RCC 7860 (cell line): Measurements from ENCODE around the gene ZNRF1.
"Not testable (repeated sequence)": the region's sequence is repeated elsewhere in the genome, so short reads cannot be mapped to it uniquely, and the experiment has no call there.

ENCODE experiments used
- DNase-seq: peaks from one replicate; pipeline ENCODE4 v3.0.0-alpha.2; 2015; ENCODE audit warnings: low spot score
- FAIRE-seq: peaks from 2 replicates; lab custom pipeline; 2012; peaks lifted over from hg19 to GRCh38; lab: Jason Lieb, UNC

Gene ZNRF1

DNA sequence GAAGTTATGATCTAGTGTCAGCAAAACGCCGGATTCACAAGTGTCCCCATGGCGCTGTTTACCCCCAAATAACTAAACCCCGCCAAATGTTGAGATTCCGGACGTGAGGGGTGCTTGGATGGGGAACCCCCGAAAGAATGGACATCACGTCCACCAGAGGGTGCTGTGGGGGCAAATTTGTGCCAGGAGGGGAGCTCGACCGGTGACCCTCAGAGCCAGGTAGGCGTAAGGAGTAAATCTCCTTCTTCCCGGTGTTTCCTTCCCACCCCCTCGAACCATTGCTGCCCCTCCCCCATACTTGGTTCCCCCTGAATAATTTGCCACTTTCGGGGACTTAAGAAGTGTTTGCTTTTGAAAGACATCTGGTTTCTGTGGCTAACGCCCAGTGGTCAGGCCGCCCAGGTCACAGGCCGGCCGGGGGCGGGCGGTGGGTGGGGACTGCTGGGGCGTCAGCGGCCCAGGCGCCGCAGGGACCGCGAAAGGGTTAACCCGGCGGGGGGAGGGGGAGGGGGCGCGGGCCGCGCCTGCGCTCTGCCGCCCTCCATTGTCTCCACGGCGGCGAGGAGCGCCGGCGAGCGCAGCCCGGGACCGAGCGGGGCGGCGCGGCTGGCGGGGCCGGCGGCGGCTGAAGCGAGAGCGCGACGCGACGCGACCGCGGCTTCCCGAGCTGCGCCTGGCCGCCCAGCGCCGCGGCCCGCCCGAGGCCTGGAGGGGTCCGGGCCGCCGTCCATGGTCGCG lies at the start of gene ZNRF1:
ZNRF1 (plus strand) TSS at position 544 of the 738 bp plus-strand sequence. CDS start 648 bp downstream, outside the sequence.
- DNase-seq, result peak; percentile 56
- no peak for FAIRE-seq

DNA sequence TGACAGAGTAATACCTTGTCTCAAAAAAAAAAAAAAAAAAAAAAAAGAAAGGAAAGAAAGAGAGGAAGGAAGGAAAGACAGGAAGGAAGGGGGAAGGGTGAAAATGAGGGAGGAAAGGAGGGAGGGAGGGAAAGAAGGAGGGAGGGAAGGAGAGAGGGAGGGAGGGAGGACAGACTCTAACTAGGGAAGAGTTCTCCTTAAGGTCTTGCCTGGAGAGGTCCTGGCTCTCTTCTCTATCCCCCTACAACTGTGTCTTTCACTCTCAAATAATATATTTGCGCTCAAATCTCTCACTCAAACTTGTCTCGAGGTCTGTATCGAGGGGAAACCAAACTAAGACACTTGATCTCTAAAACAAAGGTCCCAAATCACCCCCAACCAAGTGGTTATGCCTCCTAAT lies 49.5 kb upstream of the ZNRF1 start:
- FAIRE-seq (no peak), DNase-seq (no peak)

DNA sequence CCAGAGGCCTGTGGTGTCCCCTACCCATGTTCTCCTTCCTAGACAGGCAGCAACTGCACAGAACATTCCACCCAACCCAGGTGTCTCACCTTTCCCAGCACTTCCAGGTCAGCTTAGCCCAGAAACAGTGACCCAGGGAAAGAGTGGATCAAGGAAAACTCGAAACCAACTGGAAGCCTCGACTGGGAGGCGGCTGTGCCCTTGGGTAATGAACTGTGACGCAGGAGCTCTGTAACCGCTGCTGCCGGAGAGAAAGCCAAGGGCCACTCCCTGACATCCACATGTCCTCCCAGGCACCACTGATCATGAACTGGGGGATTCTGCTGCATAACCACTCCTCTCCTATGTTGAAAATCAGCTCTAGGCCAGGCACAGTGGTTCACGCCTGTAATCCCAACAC lies 48.3 kb upstream of the ZNRF1 start:
- no peak for FAIRE-seq

DNA sequence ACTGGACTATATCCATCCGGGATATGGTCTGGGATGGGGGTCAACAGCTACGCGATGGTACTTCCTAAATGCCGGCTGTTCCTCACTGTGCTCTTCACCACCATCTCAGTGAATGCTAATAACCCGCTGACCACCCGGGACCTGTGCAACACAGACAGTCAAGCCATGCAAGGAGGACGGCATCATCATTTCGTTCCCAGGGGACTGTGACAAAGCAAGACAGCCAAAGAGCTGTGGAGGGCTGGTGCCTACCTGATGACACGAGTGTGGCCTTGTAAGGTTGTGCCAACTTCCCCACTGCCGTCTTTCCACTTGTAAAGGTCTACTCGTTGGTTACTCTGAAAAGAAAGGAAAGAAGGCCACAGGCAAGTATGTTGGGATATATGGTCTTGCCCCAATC lies 47.6 kb upstream of the ZNRF1 start:
- DNase-seq (no peak), FAIRE-seq (no peak)

More for the DNA sequence above, 48.3 kb upstream of the ZNRF1 start:
- DNase-seq, result no peak

DNA sequence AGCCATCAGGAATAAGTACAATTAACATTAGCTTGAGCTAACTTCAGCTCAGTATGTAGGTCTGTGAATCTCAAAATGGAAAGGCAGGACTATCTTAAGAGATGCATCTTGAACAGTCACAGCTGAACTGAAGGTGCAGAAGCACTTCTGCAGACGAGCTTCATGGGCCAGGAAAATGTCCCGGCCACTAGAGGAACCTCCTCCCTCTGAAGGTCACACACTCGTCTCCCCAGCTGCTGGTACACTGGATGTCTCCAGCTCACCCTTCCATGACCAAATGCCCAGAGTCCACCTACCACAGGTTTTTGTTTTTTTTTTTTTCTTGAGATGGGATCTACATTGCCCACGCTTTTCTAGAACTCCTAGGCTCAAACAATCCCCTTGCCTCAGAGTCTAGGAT lies 47.1 kb upstream of the ZNRF1 start:
- DNase-seq (no peak), FAIRE-seq (no peak)

DNA sequence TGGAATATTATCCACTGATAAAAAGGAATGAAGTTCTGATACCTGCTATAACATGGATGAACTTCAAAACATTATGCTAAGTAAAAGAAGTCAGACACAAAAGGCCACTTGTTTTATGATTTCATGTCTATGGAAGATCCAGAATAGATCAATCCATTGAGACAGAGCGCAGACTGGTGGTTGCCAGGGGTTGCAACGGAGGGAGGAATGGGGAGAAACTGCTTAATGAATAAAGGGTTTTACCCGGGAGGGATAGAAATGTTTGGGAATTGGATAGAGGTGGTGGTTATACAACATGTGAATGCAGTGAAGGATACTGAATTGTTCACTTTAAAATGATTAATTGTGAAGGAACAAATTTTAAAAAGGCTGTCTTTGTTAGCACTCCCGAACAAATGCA lies 44.1 kb upstream of the ZNRF1 start:
- FAIRE-seq (no peak), DNase-seq (no peak)

DNA sequence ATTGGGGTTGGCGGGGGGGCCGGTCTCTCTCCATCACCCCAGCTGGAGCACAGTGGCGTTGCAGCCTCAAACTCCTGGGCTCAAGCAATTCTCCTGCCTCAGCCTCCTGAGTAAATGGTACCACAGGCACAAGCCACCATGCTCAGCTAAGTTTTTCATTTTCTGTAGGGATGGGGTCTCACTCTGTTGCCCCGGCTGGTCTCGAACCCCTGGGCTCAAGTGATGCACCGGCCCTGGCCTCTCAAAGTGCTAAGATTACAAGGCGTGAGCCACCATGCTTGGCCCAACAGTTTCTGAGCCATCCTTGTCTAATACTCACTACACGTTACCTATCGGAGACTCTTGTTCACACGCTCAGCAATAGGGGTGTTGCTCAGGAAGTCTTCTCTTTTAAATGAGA lies 25.5 kb upstream of the ZNRF1 start:
- DNase-seq (no peak), FAIRE-seq (no peak)

DNA sequence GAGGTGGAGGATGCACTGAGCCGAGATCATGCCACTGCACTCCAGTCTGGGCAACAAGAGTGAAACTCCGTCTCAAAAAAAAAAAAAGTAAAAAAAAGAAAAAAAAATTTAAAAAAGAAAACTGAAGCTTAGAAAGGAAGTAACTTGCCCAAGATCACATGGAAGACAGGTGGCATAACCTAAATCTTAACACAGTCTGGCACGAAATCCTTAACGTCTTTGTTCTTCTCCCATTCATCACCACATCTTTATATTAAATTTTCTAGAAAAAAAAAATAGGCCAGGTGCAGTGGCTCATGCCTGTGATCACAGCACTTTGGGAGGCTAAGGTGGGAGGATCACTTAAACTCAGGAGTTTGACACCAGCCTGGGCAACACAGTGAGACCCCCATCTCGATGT lies 23.2 kb upstream of the ZNRF1 start:
- FAIRE-seq (no peak), DNase-seq (no peak)

DNA sequence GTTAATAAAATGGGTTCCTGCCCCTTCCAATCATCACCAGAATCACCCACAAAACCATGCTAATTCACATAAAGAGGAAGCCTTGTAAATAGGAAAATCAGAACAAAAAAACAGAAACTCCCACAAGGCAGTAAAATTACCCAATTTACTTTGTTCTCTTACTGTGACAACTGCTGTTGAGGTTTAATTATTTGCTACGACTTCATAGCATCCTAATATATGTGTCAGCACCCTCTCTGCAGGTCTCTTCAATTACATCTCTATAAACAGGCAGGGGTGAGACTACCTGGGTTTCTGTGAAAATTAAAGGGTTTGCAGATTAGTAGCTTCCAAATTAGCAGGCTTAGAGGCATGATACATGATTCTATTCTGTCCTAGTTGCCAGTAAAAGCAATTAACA lies 16.6 kb upstream of the ZNRF1 start:
- no peak for DNase-seq
- FAIRE-seq, result no peak

DNA sequence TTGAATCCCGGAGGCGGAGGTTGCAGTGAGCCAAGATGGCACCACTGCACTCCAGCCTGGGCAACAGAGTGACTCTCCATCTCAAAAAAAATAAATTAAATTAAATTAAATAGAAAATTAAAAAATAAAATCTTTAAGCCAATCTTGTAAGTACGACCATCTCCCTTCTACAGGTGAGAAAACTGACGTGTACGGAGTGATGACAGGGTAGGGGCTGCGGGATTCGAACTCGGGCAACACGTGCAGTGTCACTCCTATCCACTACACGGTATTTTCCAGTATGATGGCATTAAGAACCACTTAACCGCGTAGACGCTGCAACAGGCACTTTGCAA lies 14.7 kb upstream of the ZNRF1 start:
- FAIRE-seq (no peak), DNase-seq (no peak)

DNA sequence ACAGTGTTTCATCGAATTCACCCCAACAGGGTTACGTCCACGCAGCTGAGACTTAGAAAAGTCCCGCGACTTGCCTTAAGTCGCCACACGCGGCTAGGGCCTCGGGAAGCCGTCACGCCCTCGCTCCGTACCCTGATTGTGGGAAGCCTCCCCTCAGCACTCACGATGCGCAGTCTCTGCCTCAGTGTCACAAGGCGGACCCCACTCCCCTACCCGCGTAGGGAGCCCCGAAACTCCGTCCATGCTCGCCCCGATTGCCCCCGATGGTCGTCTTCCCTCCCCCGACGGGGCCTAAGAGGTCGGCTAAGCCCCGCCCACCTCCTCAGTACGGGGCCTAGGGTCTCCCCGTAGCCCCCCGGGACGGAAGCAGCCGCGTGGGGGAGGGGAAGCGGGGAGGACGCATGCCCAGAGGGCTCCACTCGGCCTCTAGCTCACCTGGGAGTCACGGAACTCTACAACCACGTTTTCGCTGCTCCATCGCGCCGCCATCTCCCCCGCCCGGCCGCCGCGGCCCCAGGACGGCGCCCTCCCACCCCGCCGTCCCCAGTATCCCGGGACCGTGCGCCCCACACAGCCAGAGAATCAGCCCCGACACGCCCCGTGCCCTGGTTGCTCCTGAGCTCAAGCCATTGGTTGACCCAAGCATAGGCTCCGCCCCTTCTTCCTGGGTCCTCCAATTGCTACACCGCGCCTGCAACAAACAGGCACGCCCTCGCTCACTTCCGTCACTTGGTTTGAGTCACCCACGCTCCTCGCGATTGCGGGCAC lies 14.1 kb upstream of the ZNRF1 start, which contains the start of gene WDR59:
WDR59 (minus strand) TSS at position 595 of the 768 bp plus-strand sequence; CDS start at position 489, 106 bp downstream.
- peak; percentile 81 for FAIRE-seq

DNA sequence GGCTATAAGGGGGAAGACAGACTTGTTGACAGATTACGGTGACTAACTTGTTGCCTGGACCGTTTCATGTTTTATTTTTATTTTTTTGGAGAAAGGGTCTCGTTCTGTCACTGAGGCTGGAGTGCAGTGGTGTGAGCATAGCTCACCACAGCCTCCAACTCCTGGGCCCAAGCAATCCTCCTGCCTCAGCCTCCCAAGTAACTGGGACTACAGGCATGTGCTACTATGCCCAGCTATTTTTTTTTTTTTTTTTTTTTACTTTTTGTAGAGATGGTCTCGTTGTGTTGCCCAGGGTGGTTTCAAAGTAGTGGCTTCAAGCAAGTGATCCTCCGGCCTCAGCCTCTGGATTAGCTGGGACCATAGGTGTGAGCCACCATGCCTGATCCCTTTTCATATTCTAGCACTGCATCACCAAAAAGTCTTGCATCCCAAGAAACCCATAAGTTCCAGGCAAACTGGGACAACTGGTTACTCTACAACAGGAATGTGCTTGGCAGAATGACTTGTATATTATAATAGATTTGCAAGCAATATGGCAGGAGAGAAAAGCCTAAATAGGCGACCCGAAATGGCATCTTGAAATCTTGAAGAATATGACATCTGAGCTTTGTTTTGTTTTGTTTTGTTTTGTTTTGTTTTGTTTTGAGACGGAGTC lies 11.7 kb upstream of the ZNRF1 start:
- DNase-seq (no peak), FAIRE-seq (no peak)

More for the DNA sequence above, 14.1 kb upstream of the ZNRF1 start, which contains the start of gene WDR59:
- peak; percentile 97 for DNase-seq

DNA sequence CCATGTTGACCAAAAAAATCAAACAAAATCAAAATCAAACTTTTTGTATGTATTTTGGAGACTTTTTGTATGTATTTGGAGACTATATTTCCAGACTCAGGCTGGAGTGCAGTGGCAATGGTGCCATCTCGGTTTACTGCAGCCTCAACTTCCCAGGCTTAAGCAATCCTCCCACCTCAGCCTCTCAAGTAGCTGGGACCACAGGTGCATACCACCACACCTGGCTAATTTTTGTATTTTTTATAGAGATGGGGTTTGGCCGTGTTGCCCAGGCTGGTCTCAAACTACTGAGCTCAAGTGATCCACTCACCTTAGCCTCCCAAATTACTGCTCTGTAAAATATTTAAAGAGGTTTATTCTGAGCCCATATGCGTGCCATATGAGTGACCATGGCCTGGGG lies 9.0 kb upstream of the ZNRF1 start:
- not testable (repeated sequence) for FAIRE-seq, DNase-seq

DNA sequence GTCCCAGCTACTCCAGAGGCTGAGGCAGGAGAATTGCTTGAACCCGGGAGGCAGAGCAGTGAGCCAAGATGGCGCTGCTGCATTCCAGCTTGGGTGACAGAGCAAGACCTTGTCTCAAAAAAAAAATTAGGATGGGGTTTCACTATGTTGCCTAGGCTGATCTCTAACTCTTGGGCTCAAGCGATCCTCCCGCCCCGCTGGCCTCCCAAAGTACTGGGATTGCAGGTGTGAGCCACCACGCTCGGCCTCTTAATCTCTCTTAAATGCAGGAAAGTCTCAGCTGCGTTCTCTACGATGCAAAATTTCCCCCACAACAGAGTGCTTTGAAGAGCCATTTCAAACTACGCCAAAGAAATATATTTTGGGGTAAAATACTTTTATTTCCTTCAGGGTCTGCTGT lies 8.0 kb upstream of the ZNRF1 start:
- FAIRE-seq (no peak), DNase-seq (no peak)

DNA sequence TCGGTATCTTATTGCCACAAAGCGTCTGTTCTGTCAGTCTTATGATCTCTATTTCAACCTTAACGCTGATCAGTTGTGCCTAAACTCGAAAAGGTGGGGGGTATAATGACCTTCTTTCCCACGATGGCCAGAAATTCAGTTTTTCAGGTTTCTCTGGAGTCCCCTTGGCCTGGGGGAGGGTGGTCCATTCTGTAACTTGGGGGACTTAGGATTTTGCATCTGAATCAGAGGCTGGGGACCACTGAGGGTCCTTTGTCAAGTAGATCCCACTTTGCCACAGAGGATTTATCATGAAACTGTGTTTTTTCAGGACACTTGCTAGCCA lies 7.6 kb upstream of the ZNRF1 start:
- DNase-seq (no peak), FAIRE-seq (no peak)

DNA sequence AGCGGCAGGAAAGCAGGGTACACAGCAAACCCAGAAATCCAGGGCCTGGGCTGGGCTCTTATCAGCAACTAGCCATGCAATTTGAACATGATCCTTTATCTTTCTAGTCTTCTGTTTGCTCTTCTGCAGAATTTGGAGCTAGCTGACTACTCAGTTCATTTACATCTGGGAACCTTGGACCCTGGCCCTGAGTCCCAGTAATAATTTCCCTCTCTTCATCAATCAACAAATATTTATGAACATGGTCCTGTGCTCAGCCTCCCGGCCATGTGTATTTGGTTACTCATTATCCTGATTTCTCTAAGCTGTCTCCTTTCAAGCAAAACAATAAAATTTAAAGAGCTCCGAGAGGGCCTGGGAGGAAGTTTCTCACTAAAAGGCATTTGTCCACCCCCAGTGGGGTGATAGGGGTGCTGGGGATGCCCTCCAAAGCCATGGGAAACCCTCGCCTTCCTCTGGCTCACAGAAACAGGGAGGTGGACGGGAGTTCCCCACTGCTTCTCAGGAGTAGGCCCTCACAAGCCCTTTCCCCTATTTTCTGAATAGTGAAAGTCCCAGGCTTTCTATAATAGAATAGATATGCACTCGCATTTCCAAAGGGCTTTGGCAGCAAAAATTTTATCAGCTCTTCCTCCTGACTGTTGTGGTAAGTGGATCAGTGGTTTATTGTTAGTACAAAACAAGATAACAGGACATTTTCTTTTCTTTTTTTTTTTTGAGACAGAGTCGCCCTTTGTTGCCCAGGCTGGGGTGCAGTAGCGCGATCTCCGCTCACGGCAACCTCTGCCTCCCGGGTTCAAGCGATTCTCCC lies 7.0 kb upstream of the ZNRF1 start:
- no peak for FAIRE-seq
- no peak for DNase-seq

DNA sequence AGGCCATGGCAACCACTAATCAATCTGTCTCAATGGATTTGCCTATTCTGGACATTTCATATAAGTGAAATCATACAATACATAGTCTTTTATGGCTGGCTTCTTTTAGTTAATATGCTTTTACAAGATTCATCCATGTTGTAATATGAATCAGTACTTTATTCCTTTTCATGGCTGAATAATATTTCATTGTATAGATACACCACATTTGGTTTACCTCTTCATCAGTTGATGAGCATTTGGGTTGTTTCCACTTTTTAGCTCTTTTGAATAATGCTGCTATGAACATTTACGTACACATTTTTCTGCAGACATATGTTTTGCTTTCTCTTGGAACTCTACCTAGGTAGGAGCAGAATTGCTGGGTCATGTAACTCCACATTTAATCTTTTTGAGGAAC lies 2.8 kb upstream of the ZNRF1 start:
- DNase-seq (no peak), FAIRE-seq (no peak)

DNA sequence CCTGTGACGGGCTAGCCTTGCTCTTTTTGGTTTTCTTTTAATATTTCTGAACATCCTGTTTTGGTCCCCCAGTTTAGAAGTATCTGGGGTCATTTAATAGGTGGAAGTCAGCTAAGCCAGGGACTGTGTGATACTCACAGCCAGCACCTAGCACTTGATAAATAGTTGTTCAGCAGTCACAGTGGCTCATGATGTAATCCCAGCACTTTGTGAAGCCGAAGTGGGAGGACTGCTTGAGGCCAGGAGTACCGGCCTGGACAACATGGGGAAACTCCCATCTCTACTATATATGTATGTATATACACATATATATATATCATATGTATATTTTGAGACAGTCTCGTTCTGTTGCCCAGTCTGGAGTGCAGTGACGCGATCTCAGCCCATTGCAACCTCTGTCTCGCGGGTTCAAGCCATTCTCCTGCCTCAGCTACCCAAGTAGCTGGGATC lies 1.8 kb upstream of the ZNRF1 start:
- FAIRE-seq (no peak), DNase-seq (no peak)

DNA sequence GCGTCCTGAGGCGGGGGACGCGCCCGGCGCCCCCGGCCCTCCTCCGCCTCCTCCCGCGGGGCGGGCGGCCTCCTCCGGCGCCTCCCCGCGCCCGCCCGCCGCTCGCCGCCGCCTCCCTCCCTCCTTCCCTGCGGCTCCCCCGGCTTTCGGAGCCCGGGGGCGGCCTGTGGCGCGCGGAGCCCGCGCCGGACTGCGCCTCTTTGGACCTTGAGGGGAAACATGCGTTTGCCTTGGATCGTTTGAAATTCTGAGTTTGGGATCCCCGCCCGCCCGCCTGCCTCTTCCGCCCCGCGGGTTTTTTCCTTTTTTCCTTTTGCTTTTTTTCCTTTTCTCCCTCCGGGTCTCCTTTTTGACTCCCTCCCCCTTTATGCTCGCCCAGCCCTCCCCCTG lies 390 bp downstream of the ZNRF1 start:
- no peak for FAIRE-seq
- no peak for DNase-seq

DNA sequence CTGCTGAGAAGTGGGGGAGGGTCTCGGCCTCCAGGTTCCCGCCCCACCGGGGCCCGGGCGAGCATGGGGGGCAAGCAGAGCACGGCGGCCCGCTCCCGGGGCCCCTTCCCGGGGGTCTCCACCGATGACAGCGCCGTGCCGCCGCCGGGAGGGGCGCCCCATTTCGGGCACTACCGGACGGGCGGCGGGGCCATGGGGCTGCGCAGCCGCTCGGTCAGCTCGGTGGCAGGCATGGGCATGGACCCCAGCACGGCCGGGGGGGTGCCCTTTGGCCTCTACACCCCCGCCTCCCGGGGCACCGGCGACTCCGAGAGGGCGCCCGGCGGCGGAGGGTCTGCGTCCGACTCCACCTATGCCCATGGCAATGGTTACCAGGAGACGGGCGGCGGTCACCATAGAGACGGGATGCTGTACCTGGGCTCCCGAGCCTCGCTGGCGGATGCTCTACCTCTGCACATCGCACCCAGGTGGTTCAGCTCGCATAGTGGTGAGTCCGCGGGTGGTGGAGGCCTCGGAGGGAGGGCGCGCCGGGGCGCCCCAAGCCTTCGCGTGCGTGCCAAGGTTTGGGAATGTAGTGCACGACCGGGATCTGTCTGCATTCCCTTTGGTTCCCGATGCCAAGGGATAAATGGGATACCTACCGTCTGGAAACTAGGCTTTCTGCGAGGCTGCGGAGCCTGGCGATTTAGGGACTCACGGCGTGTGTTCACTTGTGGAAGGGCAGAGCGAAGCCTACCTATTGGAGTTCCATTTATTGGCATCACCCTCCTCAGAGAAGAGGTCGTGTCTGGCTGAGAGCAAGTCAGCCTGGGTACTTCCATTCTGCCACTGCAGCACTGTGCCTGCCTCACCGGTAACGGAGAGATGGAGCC lies 1.0 kb downstream of the ZNRF1 start:
- DNase-seq, result no peak
- no peak for FAIRE-seq
